Stimulated activated CD8-positive, alpha-beta memory T cell treated with anti-CD3 and anti-CD28 coated beads, Interleukin-4, amount 100 ng/mL, for 24 hours (primary cell): Measurements from ENCODE around the gene MIEF2.
"Not testable (repeated sequence)": the region's sequence is repeated elsewhere in the genome, so short reads cannot be mapped to it uniquely, and the experiment has no call there.

Experiments
- DNase-seq: peaks from one replicate; pipeline ENCODE4 v3.0.0-alpha.2; 2020; ENCODE audit warnings: low read depth

The MIEF2 gene

GRCh38 chr17:18291718-18292540 is 31.5 kb downstream of the MIEF2 start:
- no peak for DNase-seq

DNA sequence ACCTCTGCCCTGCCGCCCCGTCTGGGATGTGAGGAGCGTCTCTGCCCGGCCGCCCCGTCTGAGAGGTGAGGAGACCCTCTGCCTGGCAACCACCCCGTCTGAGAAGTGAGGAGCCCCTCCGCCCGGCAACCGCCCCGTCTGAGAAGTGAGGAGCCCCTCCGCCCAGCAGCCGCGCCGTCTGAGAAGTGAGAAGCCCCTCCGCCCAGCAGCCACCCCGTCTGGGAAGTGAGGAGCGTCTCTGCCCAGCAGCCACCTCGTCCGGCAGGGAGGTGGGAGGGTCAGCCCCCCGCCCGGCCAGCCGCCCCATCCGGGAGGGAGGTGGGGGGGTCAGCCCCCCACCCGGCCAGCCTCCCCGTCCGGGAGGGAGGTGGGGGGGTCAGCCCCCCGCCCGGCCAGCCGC is 37.6 kb downstream of the MIEF2 start:
- not testable (repeated sequence) for DNase-seq

- DNase-seq = no peak
These were observed 40.4 kb downstream of the MIEF2 start for GRCh38 chr17:18300725-18301480.

DNA sequence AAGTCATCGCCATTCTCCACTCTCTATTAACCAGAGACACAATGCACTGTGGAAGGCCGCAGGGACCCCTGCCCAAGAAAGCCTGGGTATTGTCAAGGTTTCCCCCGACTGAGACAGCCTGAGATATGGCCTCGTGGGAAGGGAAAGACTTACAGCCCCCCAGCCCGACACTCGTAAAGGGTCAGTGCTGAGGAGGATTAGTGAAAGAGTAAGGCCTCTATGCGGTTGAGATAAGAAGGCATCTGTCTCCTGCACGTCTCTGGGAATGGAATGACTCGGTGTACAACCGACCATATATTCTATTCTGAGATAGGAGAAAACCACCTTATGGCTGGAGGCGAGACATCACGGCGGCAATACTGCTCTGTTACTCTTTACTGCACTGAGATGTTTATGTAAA is 42.7 kb downstream of the MIEF2 start:
- DNase-seq = not testable (repeated sequence)

GRCh38 chr17:18309202-18309601 is 48.7 kb downstream of the MIEF2 start:
- no peak for DNase-seq

DNA sequence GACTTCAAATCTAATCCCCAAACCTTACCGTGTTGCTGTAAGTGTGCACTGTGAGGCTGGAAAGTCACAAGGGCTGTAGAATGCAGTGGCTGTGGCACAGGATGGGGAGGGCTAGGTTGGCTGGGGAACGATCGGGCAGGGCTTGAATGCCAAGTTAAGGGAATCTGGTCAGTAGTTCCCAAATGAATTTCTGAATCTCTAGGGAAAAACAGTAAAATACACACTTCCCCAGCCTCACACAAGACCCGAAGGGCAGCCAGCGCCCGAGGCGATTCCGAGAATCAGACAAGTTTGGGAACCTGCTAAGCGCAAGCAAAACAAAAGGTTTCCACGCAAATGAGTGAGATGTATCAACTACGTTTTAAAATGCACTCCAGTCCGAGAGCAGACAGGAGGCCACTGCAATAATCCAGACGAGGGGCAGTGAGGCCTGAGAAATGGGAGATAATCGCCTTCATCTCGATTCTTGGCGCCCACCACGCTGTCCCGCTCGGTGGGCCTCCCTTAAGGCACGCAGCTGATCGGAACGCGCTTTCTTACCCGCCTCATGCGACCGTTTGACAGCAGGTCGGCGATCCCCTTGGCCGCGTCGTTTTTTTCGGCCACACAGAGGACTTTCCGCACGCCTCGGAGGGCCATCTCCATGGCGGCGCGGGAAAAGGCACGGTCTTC is 53.7 kb downstream of the MIEF2 start:
- no peak for DNase-seq

- DNase-seq = peak; percentile 96
These were observed 54.5 kb downstream of the MIEF2 start, which contains the start of the genes SMCR8 and TOP3A for GRCh38 chr17:18314731-18315561. SMCR8 (plus strand) TSS chr17:18315293; CDS start chr17:18315790, 497 bp downstream. TOP3A (minus strand) TSS chr17:18314994; CDS start chr17:18314778, 216 bp downstream.

- no peak for DNase-seq
These were observed 55.1 kb downstream of the MIEF2 start for GRCh38 chr17:18315562-18315922.

- no peak for DNase-seq
These were observed 55.5 kb downstream of the MIEF2 start for GRCh38 chr17:18315961-18316360.
